K562 (cell line): ENCODE results near the gene C17orf50. TPM values are rescaled to one million over a fixed set of nuclear protein-coding genes. Genes with fewer than 3 reads are reported as not detected.

Experiments
- ATAC-seq: fragments of 200-7000 bp; cut with Tn5 transposase; 3 replicates; pipeline ENCODE4 v1.9.1; 2020; ENCODE audit warnings: moderate library complexity
- BruUV-seq: library from RNA; stranded (reverse); fragments of 400-500 nt; replicated peaks from 2 replicates; lab custom pipeline; 2021; lab: Mats Ljungman, UMichigan
- CTCF ChIA-PET: fragments of 300-600 bp; formaldehyde crosslinking; extraction: SDS; loops from one replicate; lab custom pipeline; 2021; ENCODE audit warnings: low intra/inter-chr PET ratio; lab: Yijun Ruan, JAX
- POLR2A ChIA-PET: fragments of 300-600, 350-650 bp; sonication (Branson Sonifier 250); formaldehyde crosslinking; extraction: SDS; loops from one replicate; lab custom pipeline; 2021; ENCODE audit warnings: antibody characterized with exemption, inconsistent platforms; lab: Yijun Ruan, JAX
- DNase-seq, 4 experiments: peaks; one replicate each; pipeline versions ENCODE4 v3.0.0 to v3.0.0-alpha.2; 2011 to 2018; ENCODE audit warnings: low spot score in 3 of 4, mixed read lengths in 3 of 4; ENCODE audit errors: extremely low read depth in 1 of 4
- FAIRE-seq: peaks from 2 replicates; lab custom pipeline; 2011; peaks lifted over from hg19 to GRCh38; lab: Jason Lieb, UNC
- H2AFZ ChIP-seq: 2 replicates; pipeline ENCODE4 v1.6.0; 2011; ENCODE audit warnings: low read depth, low read length, control low read depth, inconsistent platforms
- H3K27ac ChIP-seq: fragments of 200-600 bp; 3 replicates; pipeline ENCODE4 v1.8.0; 2011; ENCODE audit warnings: low read depth, mild to moderate bottlenecking, control low read depth, inconsistent platforms, low read length, moderate library complexity, mixed read lengths; ENCODE audit errors: extremely low read depth
- H3K27me3 ChIP-seq, 2 experiments: fragments of 300-600 bp in 1 of 2; 2 replicates in 1 of 2; 3 replicates in 1 of 2; pipeline versions ENCODE4 v1.6.0 to v1.8.0; 2011; ENCODE audit warnings: inconsistent platforms in 2 of 2, low read length in 2 of 2, mild to moderate bottlenecking in 1 of 2, mixed read lengths in 1 of 2, moderate library complexity in 1 of 2; ENCODE audit not compliant: control insufficient read depth in 2 of 2, insufficient read depth in 2 of 2
- H3K36me3 ChIP-seq: fragments of 300-600 bp; 3 replicates; pipeline ENCODE4 v1.8.0; 2011; ENCODE audit warnings: mild to moderate bottlenecking, low read length, inconsistent platforms; ENCODE audit not compliant: control insufficient read depth, insufficient read depth
- H3K4me1 ChIP-seq, 2 experiments: fragments of 200-600 bp in 1 of 2; replicated peaks in 1 of 2; 2 replicates in 1 of 2; 3 replicates in 1 of 2; pipeline versions ENCODE4 v1.5.1 to v1.8.0; 2011; ENCODE audit warnings: inconsistent platforms in 2 of 2, low read length in 2 of 2, mild to moderate bottlenecking in 1 of 2, mixed read lengths in 1 of 2, moderate library complexity in 1 of 2; ENCODE audit not compliant: control insufficient read depth in 2 of 2, insufficient read depth in 2 of 2
- H3K4me2 ChIP-seq: 2 replicates; pipeline ENCODE4 v1.6.1; 2011; ENCODE audit warnings: low read length, control low read depth, inconsistent platforms, mixed read lengths; ENCODE audit not compliant: insufficient read depth
- H3K4me3 ChIP-seq: fragments of 200-600 bp; sonication (generic), shearing (Covaris generic); 2 replicates; pipeline ENCODE4 v1.5.1; 2016; ENCODE audit warnings: control low read depth, inconsistent platforms
- H3K79me2 ChIP-seq: fragments of 200-600 bp; 3 replicates; pipeline ENCODE4 v1.8.0; 2011; ENCODE audit warnings: low read length, inconsistent platforms; ENCODE audit not compliant: control insufficient read depth, insufficient read depth
- H3K9ac ChIP-seq, 2 experiments: 2 replicates each; pipeline versions ENCODE4 v1.6.0 to v1.6.1; 2011; ENCODE audit warnings: low read depth in 2 of 2, low read length in 2 of 2, control low read depth in 1 of 2, inconsistent platforms in 1 of 2, mild to moderate bottlenecking in 1 of 2, mixed read lengths in 1 of 2; ENCODE audit not compliant: insufficient read depth in 1 of 2
- H3K9me1 ChIP-seq: one replicate; pipeline ENCODE4 v1.6.0; 2011; ENCODE audit warnings: inconsistent platforms, mild to moderate bottlenecking, low read length, moderate library complexity; ENCODE audit not compliant: control insufficient read depth, insufficient read depth
- H3K9me3 ChIP-seq: replicated peaks from 2 replicates; pipeline ENCODE4 v1.5.1; 2011; ENCODE audit warnings: low read depth, low read length, inconsistent platforms; ENCODE audit not compliant: control insufficient read depth, insufficient read depth
- H4K20me1 ChIP-seq: replicated peaks from 2 replicates; pipeline ENCODE4 v1.6.1; 2011; ENCODE audit warnings: low read length, inconsistent platforms, mixed read lengths; ENCODE audit not compliant: control insufficient read depth, insufficient read depth
- HDAC6 ChIP-seq: IDR thresholded peaks from 2 replicates; pipeline ENCODE4 v1.6.1; 2012; ENCODE audit warnings: low read depth, mild to moderate bottlenecking, control low read depth, inconsistent platforms, low read length, moderate library complexity
- JUND ChIP-seq, 2 experiments: IDR thresholded peaks; 2 replicates in 1 of 2; 3 replicates in 1 of 2; pipeline ENCODE4 v1.6.1; 2011; ENCODE audit warnings: borderline replicate concordance in 2 of 2, low read depth in 2 of 2, low read length in 2 of 2, improper control_type of control experiment in 1 of 2, missing biosample characterization in 1 of 2, missing genetic modification characterization in 1 of 2, missing genetic modification reagents in 1 of 2
- POLR2G ChIP-seq: fragments of 200-400 bp; formaldehyde crosslinking; IDR thresholded peaks from 2 replicates; pipeline ENCODE4 v1.6.1; 2017; ENCODE audit warnings: low read depth, mild to moderate bottlenecking, antibody characterized with exemption, low read length, moderate library complexity
- RBFOX2 ChIP-seq: fragments of 200-400 bp; formaldehyde crosslinking; IDR thresholded peaks from 2 replicates; pipeline ENCODE4 v1.6.1; 2017; ENCODE audit warnings: low read depth, mild to moderate bottlenecking, low read length, moderate library complexity
- SOX6 ChIP-seq: fragments of 450-650 bp; IDR thresholded peaks from 2 replicates; pipeline ENCODE4 v1.6.1; 2014; ENCODE audit warnings: mild to moderate bottlenecking
- WGBS: fragments of 100-300 bp; shearing (Covaris generic); methylation state at CpG from one replicate; pipeline ENCODE4 v1.1.6; 2016; ENCODE audit warnings: low coverage, mixed read lengths; ENCODE audit not compliant: insufficient coverage; ENCODE audit errors: missing lambda C conversion rate; 5-methylcytosine and 5-hydroxymethylcytosine counted together
- in situ Hi-C: fragments of 300-500 bp; cut with MboI; formaldehyde crosslinking; loops from 4 replicates; pipeline ENCODE4 v1.15.0; 2018; ENCODE audit warnings: inconsistent platforms, mixed read lengths
- intact Hi-C: fragments of 100-400 bp; cut with micrococcal nuclease; formaldehyde crosslinking; loops from 2 replicates; pipeline ENCODE4 v1.14.2; 2022
- polyA plus RNA-seq, 8 experiments: library from polyadenylated mRNA; depleted of rRNA in 4 of 8; stranded (reverse) in 5 of 8; unstranded in 3 of 8; fragments of >200 nt; fragmentation: Nextera tagmentation in 2 of 8; fragmentation: Illumina TruSeq in 1 of 8; extraction: Ambion mirVana in 2 of 8; extraction: Trizol in 1 of 8; gene quantifications; 2 replicates each; pipeline versions ENCODE4 v1.2.1 to v1.2.3, GENCODE V29; 2011 to 2014; ENCODE audit warnings: inconsistent platforms in 1 of 8, missing spikeins in 1 of 8
- total RNA-seq, 7 experiments: library from RNA; depleted of rRNA in 6 of 7; stranded (reverse); fragments of >200 nt in 6 of 7; fragmentation: Illumina TruSeq in 2 of 7; extraction: Trizol in 2 of 7; gene quantifications; 2 replicates each; pipeline versions ENCODE4 v1.2.1 to v1.2.3, GENCODE V29; 2011 to 2021; ENCODE audit warnings: low replicate concordance in 1 of 7
- TF ChIP-seq, protein P1 (sequence below): fragments of 450-650 bp; IDR thresholded peaks from 2 replicates; pipeline ENCODE4 v1.6.1; 2016
- TF ChIP-seq, protein P2 (sequence below): sonication (generic); formaldehyde crosslinking; IDR thresholded peaks from 2 replicates; pipeline ENCODE4 v1.8.0; 2022; ENCODE audit warnings: mild to moderate bottlenecking, missing genetic modification reagents
- TF ChIP-seq, protein P3 (sequence below): fragments of 250-450 bp; sonication (Bioruptor Pico); IDR thresholded peaks from 2 replicates; pipeline ENCODE4 v1.9.0; 2021; ENCODE audit warnings: mild to moderate bottlenecking
- TF ChIP-seq, protein P4 (sequence below): IDR thresholded peaks from 2 replicates; pipeline ENCODE4 v1.6.1; 2016; ENCODE audit warnings: missing genetic modification characterization, missing compliant biosample characterization

Gene C17orf50
- total and polyA plus RNA-seq, 9 of the 15 experiments (the other 6 are each of a cell fraction or from before 2014, with no cell fraction given) = not detected

DNA sequence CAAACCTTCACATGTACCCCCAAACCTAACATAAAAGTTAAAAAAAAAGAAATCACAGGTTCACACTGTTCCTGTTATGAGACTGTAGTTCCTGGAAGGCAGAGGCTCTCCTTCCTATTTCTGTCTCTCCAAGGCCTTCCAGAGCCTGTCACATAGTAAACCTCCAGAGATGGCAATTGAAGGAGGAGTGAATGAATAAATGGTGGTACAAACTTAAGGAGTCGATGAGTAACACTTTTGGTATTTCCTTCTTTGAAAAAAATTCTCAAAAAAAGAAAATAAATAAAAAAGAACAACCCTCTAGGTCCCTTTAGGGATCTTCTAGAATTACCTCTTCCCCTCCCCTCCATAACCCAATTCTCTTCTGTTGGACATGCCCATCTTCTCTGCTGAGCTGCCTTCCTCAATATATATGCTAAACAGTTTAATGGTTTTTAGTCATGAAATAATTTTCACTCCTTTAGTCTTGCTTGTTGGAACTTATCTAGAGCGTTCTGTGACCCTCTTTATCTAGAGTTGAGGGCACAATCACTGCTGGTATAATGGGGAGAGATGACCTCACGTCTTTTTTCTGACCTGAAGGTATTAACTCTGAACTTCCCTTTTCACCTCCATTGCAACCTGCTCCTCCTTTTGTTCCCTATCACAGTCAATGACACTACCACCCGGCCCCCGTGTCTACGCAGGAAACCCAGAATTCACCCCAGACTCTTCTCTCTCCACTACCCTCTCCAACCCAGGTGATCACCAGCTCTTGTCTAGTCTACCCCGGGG, 46.9 kb downstream of the C17orf50 start:
- H3K27me3 ChIP-seq = no peaks in the 10 kb centered on the region
- CTCF ChIA-PET = interaction anchor here (1.1 to 3.9 kb wide), 2 partner anchors 40 to 43 kb away, joined by 4 to 26 read pairs; no protein-coding TSS in a partner anchor
- no peak overlapping the region for H3K4me3 ChIP-seq
- no peak for ATAC-seq
- peaks cover 42% of the 10 kb centered on the region for H3K79me2 ChIP-seq
- H3K4me2 ChIP-seq = peak overlapping the region; percentile 95; the same call in 1 of the 2 replicates
- intact Hi-C loops = loop anchor here (5.0 kb wide), 1 partner anchor 240 kb away; no protein-coding TSS in a partner anchor
- no TSS peak for BruUV-seq
- WGBS = 24% methylated on average over 6 of the region's 7 CpGs
- H3K36me3 ChIP-seq = peaks cover 19% of the 10 kb centered on the region; the same call in 2 of the 3 replicates
- H3K27ac ChIP-seq = no peak overlapping the region
- peaks cover 9 to 21% of the 10 kb centered on the region in 2 experiments; a peak in 4 of 5 replicates for H3K4me1 ChIP-seq
- peaks cover 18% of the 10 kb centered on the region; the same call in 1 of the 2 replicates for H4K20me1 ChIP-seq
- H3K9me3 ChIP-seq = no peaks in the 10 kb centered on the region
- in situ Hi-C loops = loop anchor here (5.0 kb wide), 1 partner anchor 40 kb away; no protein-coding TSS in a partner anchor
- H2AFZ ChIP-seq = peak overlapping the region; percentile 100
- no peak overlapping the region for H3K9ac ChIP-seq
- no peak for DNase-seq
- H3K9me1 ChIP-seq = no peaks in the 10 kb centered on the region
- POLR2A ChIA-PET = interaction anchor here (0.6 to 1.6 kb wide), 6 partner anchors 21 to 60 kb away, joined by 3 to 7 read pairs (median 4); no protein-coding TSS in a partner anchor
- no peak for FAIRE-seq
- TF ChIP-seq JUND (IDR thresholded peaks at IDR 0.05; ENCODE audit: borderline replicate concordance, low read depth, low read length) (peak; percentile 41; the same call in 1 of the 2 replicates), JUND (tag; IDR thresholded peaks at IDR 0.05; ENCODE audit: borderline replicate concordance, low read depth, low read length) (no peak), SOX6 (peak; percentile 53; the same call in 1 of the 2 replicates), POLR2G (no peak), RBFOX2 (no peak), HDAC6 (no peak)
- TF ChIP-seq, protein P1, sequence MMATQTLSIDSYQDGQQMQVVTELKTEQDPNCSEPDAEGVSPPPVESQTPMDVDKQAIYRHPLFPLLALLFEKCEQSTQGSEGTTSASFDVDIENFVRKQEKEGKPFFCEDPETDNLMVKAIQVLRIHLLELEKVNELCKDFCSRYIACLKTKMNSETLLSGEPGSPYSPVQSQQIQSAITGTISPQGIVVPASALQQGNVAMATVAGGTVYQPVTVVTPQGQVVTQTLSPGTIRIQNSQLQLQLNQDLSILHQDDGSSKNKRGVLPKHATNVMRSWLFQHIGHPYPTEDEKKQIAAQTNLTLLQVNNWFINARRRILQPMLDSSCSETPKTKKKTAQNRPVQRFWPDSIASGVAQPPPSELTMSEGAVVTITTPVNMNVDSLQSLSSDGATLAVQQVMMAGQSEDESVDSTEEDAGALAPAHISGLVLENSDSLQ = no peak
- TF ChIP-seq, protein P2, sequence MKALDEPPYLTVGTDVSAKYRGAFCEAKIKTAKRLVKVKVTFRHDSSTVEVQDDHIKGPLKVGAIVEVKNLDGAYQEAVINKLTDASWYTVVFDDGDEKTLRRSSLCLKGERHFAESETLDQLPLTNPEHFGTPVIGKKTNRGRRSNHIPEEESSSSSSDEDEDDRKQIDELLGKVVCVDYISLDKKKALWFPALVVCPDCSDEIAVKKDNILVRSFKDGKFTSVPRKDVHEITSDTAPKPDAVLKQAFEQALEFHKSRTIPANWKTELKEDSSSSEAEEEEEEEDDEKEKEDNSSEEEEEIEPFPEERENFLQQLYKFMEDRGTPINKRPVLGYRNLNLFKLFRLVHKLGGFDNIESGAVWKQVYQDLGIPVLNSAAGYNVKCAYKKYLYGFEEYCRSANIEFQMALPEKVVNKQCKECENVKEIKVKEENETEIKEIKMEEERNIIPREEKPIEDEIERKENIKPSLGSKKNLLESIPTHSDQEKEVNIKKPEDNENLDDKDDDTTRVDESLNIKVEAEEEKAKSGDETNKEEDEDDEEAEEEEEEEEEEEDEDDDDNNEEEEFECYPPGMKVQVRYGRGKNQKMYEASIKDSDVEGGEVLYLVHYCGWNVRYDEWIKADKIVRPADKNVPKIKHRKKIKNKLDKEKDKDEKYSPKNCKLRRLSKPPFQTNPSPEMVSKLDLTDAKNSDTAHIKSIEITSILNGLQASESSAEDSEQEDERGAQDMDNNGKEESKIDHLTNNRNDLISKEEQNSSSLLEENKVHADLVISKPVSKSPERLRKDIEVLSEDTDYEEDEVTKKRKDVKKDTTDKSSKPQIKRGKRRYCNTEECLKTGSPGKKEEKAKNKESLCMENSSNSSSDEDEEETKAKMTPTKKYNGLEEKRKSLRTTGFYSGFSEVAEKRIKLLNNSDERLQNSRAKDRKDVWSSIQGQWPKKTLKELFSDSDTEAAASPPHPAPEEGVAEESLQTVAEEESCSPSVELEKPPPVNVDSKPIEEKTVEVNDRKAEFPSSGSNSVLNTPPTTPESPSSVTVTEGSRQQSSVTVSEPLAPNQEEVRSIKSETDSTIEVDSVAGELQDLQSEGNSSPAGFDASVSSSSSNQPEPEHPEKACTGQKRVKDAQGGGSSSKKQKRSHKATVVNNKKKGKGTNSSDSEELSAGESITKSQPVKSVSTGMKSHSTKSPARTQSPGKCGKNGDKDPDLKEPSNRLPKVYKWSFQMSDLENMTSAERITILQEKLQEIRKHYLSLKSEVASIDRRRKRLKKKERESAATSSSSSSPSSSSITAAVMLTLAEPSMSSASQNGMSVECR (CRISPR knock-in tag) = no peak
- TF ChIP-seq, protein P3, sequence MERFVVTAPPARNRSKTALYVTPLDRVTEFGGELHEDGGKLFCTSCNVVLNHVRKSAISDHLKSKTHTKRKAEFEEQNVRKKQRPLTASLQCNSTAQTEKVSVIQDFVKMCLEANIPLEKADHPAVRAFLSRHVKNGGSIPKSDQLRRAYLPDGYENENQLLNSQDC (CRISPR knock-in tag) = no peak
- TF ChIP-seq, protein P4, sequence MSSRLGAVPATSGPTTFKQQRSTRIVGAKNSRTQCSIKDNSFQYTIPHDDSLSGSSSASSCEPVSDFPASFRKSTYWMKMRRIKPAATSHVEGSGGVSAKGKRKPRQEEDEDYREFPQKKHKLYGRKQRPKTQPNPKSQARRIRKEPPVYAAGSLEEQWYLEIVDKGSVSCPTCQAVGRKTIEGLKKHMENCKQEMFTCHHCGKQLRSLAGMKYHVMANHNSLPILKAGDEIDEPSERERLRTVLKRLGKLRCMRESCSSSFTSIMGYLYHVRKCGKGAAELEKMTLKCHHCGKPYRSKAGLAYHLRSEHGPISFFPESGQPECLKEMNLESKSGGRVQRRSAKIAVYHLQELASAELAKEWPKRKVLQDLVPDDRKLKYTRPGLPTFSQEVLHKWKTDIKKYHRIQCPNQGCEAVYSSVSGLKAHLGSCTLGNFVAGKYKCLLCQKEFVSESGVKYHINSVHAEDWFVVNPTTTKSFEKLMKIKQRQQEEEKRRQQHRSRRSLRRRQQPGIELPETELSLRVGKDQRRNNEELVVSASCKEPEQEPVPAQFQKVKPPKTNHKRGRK (tag) = no peak
